ENCODE data around the gene IQSEC1.

IQSEC1 gene

GRCh38 chr3:13013994-13014754 lies 59.1 kb downstream of the IQSEC1 start:
- H3K36me3 ChIP-seq (ENCODE audit: control insufficient read depth in 4 of 4, insufficient read depth in 4 of 4, low read length in 3 of 4) = no peaks in the 10 kb centered on the region
- peaks cover 23 to 98% (median 90%) of the 10 kb centered on the region in 4 experiments for H3K4me1 ChIP-seq (ENCODE audit: control extremely low read depth in 1 of 4, control insufficient read depth in 4 of 4, insufficient read depth in 4 of 4, low read length in 3 of 4)
- H3K27me3 ChIP-seq (replicated peaks in 2 of 5; ENCODE audit: control insufficient read depth in 4 of 5, insufficient read depth in 5 of 5, low read length in 4 of 5) = no peaks in the 10 kb centered on the region
- DNase-seq = no peak
- H3K9me3 ChIP-seq (ENCODE audit: control extremely low read depth in 1 of 5, control insufficient read depth in 4 of 5, insufficient read depth in 2 of 5, low read depth in 1 of 5, low read length in 4 of 5) = no peaks in the 10 kb centered on the region
- POLR2A ChIA-PET = no interaction called here
- CTCF ChIA-PET = interaction anchor here (1.1 to 2.1 kb wide), 4 partner anchors 8 to 32 kb away, joined by 3 to 6 read pairs (median 4); no protein-coding TSS in a partner anchor
- 100% methylated on average over 6 of the region's 7 CpGs for WGBS (ENCODE audit: insufficient coverage)
- H3K27ac ChIP-seq (ENCODE audit: insufficient read depth in 1 of 2, low read depth in 1 of 2, low read length in 2 of 2, poor library complexity in 1 of 2, severe bottlenecking in 2 of 2) = peak overlapping the region; percentile 78 to 89
- peak overlapping the region in 3 of 7 experiments; percentile 10 to 59 (median 40) for H3K4me3 ChIP-seq (ENCODE audit: control insufficient read depth in 1 of 7, extremely low read depth in 1 of 7, insufficient read depth in 4 of 7, low read depth in 2 of 7, low read length in 6 of 7)

- no peaks in the 10 kb centered on the region for H3K36me3 ChIP-seq (ENCODE audit: control insufficient read depth in 4 of 4, insufficient read depth in 4 of 4, low read length in 3 of 4)
- ChIA-PET POLR2A (no interaction called here), CTCF (interaction anchor here (1.5 kb wide), 1 partner anchor 14 kb away, joined by 4 read pairs; no protein-coding TSS in a partner anchor)
- H3K27me3 ChIP-seq (replicated peaks in 2 of 5; ENCODE audit: control insufficient read depth in 4 of 5, insufficient read depth in 5 of 5, low read length in 4 of 5) = no peaks in the 10 kb centered on the region
- peaks cover 28 to 99% (median 92%) of the 10 kb centered on the region in 4 experiments for H3K4me1 ChIP-seq (ENCODE audit: control extremely low read depth in 1 of 4, control insufficient read depth in 4 of 4, insufficient read depth in 4 of 4, low read length in 3 of 4)
- no peaks in the 10 kb centered on the region for H3K9me3 ChIP-seq (ENCODE audit: control extremely low read depth in 1 of 5, control insufficient read depth in 4 of 5, insufficient read depth in 2 of 5, low read depth in 1 of 5, low read length in 4 of 5)
- WGBS (ENCODE audit: insufficient coverage) = 100% methylated on average over 2 of the region's 3 CpGs
- peak overlapping the region in 1 of 7 experiments; percentile 17 for H3K4me3 ChIP-seq (ENCODE audit: control insufficient read depth in 1 of 7, extremely low read depth in 1 of 7, insufficient read depth in 4 of 7, low read depth in 2 of 7, low read length in 6 of 7)
- peak overlapping the region in 1 of 2 experiments; percentile 89 for H3K27ac ChIP-seq (ENCODE audit: insufficient read depth in 1 of 2, low read depth in 1 of 2, low read length in 2 of 2, poor library complexity in 1 of 2, severe bottlenecking in 2 of 2)
- no peak for DNase-seq
Observed at GRCh38 chr3:13013566-13013965, 59.7 kb downstream of the IQSEC1 start.

GRCh38 chr3:13013151-13013561 lies 60.1 kb downstream of the IQSEC1 start:
- H3K4me1 ChIP-seq (ENCODE audit: control extremely low read depth in 1 of 4, control insufficient read depth in 4 of 4, insufficient read depth in 4 of 4, low read length in 3 of 4) = peaks cover 28 to 99% (median 93%) of the 10 kb centered on the region in 4 experiments
- no peaks in the 10 kb centered on the region for H3K27me3 ChIP-seq (replicated peaks in 2 of 5; ENCODE audit: control insufficient read depth in 4 of 5, insufficient read depth in 5 of 5, low read length in 4 of 5)
- no peak overlapping the region for H3K27ac ChIP-seq (ENCODE audit: insufficient read depth in 1 of 2, low read depth in 1 of 2, low read length in 2 of 2, poor library complexity in 1 of 2, severe bottlenecking in 2 of 2)
- H3K4me3 ChIP-seq (ENCODE audit: control insufficient read depth in 1 of 7, extremely low read depth in 1 of 7, insufficient read depth in 4 of 7, low read depth in 2 of 7, low read length in 6 of 7) = no peak overlapping the region
- ChIA-PET POLR2A (no interaction called here), CTCF (interaction anchor here (0.7 kb wide), 1 partner anchor 22 kb away, joined by 3 read pairs; no protein-coding TSS in a partner anchor)
- no peaks in the 10 kb centered on the region for H3K36me3 ChIP-seq (ENCODE audit: control insufficient read depth in 4 of 4, insufficient read depth in 4 of 4, low read length in 3 of 4)
- no peaks in the 10 kb centered on the region for H3K9me3 ChIP-seq (ENCODE audit: control extremely low read depth in 1 of 5, control insufficient read depth in 4 of 5, insufficient read depth in 2 of 5, low read depth in 1 of 5, low read length in 4 of 5)
- 100% methylated on average over 5 of the region's 7 CpGs for WGBS (ENCODE audit: insufficient coverage)
- DNase-seq = no peak

GRCh38 chr3:13012221-13012691 lies 61.0 kb downstream of the IQSEC1 start:
- no peaks in the 10 kb centered on the region for H3K27me3 ChIP-seq (replicated peaks in 2 of 5; ENCODE audit: control insufficient read depth in 4 of 5, insufficient read depth in 5 of 5, low read length in 4 of 5)
- peak; percentile 63 to 90 (median 85) for DNase-seq
- H3K36me3 ChIP-seq (ENCODE audit: control insufficient read depth in 4 of 4, insufficient read depth in 4 of 4, low read length in 3 of 4) = no peaks in the 10 kb centered on the region
- ChIA-PET CTCF (interaction anchor here (1.2 to 8.3 kb wide), 6 partner anchors 13 to 80 kb away, joined by 3 to 55 read pairs (median 4); no protein-coding TSS in a partner anchor), POLR2A (no interaction called here)
- H3K4me3 ChIP-seq (ENCODE audit: control insufficient read depth in 1 of 7, extremely low read depth in 1 of 7, insufficient read depth in 4 of 7, low read depth in 2 of 7, low read length in 6 of 7) = no peak overlapping the region
- peak overlapping the region; percentile 1 to 44 for H3K27ac ChIP-seq (ENCODE audit: insufficient read depth in 1 of 2, low read depth in 1 of 2, low read length in 2 of 2, poor library complexity in 1 of 2, severe bottlenecking in 2 of 2)
- no peaks in the 10 kb centered on the region for H3K9me3 ChIP-seq (ENCODE audit: control extremely low read depth in 1 of 5, control insufficient read depth in 4 of 5, insufficient read depth in 2 of 5, low read depth in 1 of 5, low read length in 4 of 5)
- peaks cover 28 to 99% (median 89%) of the 10 kb centered on the region in 4 experiments for H3K4me1 ChIP-seq (ENCODE audit: control extremely low read depth in 1 of 4, control insufficient read depth in 4 of 4, insufficient read depth in 4 of 4, low read length in 3 of 4)
- WGBS (ENCODE audit: insufficient coverage) = 21% methylated on average over 5 of the region's 5 CpGs

GRCh38 chr3:13011573-13012220 lies 61.5 kb downstream of the IQSEC1 start:
- no peaks in the 10 kb centered on the region for H3K27me3 ChIP-seq (replicated peaks in 2 of 5; ENCODE audit: control insufficient read depth in 4 of 5, insufficient read depth in 5 of 5, low read length in 4 of 5)
- POLR2A ChIA-PET = no interaction called here
- peaks cover 28 to 99% (median 87%) of the 10 kb centered on the region in 4 experiments for H3K4me1 ChIP-seq (ENCODE audit: control extremely low read depth in 1 of 4, control insufficient read depth in 4 of 4, insufficient read depth in 4 of 4, low read length in 3 of 4)
- WGBS (ENCODE audit: insufficient coverage) = 38% methylated on average over 7 of the region's 11 CpGs
- H3K9me3 ChIP-seq (ENCODE audit: control extremely low read depth in 1 of 5, control insufficient read depth in 4 of 5, insufficient read depth in 2 of 5, low read depth in 1 of 5, low read length in 4 of 5) = no peaks in the 10 kb centered on the region
- CTCF ChIA-PET = interaction anchor here (1.2 to 8.3 kb wide), 6 partner anchors 13 to 80 kb away, joined by 3 to 55 read pairs (median 4); no protein-coding TSS in a partner anchor
- H3K4me3 ChIP-seq (ENCODE audit: control insufficient read depth in 1 of 7, extremely low read depth in 1 of 7, insufficient read depth in 4 of 7, low read depth in 2 of 7, low read length in 6 of 7) = no peak overlapping the region
- H3K27ac ChIP-seq (ENCODE audit: insufficient read depth in 1 of 2, low read depth in 1 of 2, low read length in 2 of 2, poor library complexity in 1 of 2, severe bottlenecking in 2 of 2) = peak overlapping the region in 1 of 2 experiments; percentile 35
- no peaks in the 10 kb centered on the region for H3K36me3 ChIP-seq (ENCODE audit: control insufficient read depth in 4 of 4, insufficient read depth in 4 of 4, low read length in 3 of 4)
- DNase-seq = peak; percentile 56 to 89 (median 86)

GRCh38 chr3:13010780-13011572 lies 62.3 kb downstream of the IQSEC1 start:
- CTCF ChIA-PET = interaction anchor here (1.2 to 8.3 kb wide), 7 partner anchors 10 to 81 kb away, joined by 3 to 55 read pairs (median 4); no protein-coding TSS in a partner anchor
- peaks cover 28 to 99% (median 81%) of the 10 kb centered on the region in 4 experiments for H3K4me1 ChIP-seq (ENCODE audit: control extremely low read depth in 1 of 4, control insufficient read depth in 4 of 4, insufficient read depth in 4 of 4, low read length in 3 of 4)
- peak overlapping the region in 1 of 2 experiments; percentile 35 for H3K27ac ChIP-seq (ENCODE audit: insufficient read depth in 1 of 2, low read depth in 1 of 2, low read length in 2 of 2, poor library complexity in 1 of 2, severe bottlenecking in 2 of 2)
- H3K36me3 ChIP-seq (ENCODE audit: control insufficient read depth in 4 of 4, insufficient read depth in 4 of 4, low read length in 3 of 4) = no peaks in the 10 kb centered on the region
- 80% methylated on average over 2 of the region's 4 CpGs for WGBS (ENCODE audit: insufficient coverage)
- no peak for DNase-seq
- POLR2A ChIA-PET = no interaction called here
- no peaks in the 10 kb centered on the region for H3K9me3 ChIP-seq (ENCODE audit: control extremely low read depth in 1 of 5, control insufficient read depth in 4 of 5, insufficient read depth in 2 of 5, low read depth in 1 of 5, low read length in 4 of 5)
- H3K4me3 ChIP-seq (ENCODE audit: control insufficient read depth in 1 of 7, extremely low read depth in 1 of 7, insufficient read depth in 4 of 7, low read depth in 2 of 7, low read length in 6 of 7) = no peak overlapping the region
- H3K27me3 ChIP-seq (replicated peaks in 2 of 5; ENCODE audit: control insufficient read depth in 4 of 5, insufficient read depth in 5 of 5, low read length in 4 of 5) = no peaks in the 10 kb centered on the region
